HCT116 (cell line): ENCODE results near the gene RAP1GAP2. TPM values are rescaled to one million over a fixed set of nuclear protein-coding genes. Genes with fewer than 3 reads are reported as not detected.

Experiments
- ATAC-seq: fragments of 200-7000 bp; cut with Tn5 transposase; 2 replicates; pipeline ENCODE4 v1.9.1; 2020; ENCODE audit warnings: mild to moderate bottlenecking, moderate library complexity
- BruUV-seq: library from RNA; stranded (reverse); fragments of 400-500 nt; replicated peaks from 2 replicates; lab custom pipeline; 2021; lab: Mats Ljungman, UMichigan
- CTCF ChIA-PET: fragments of 300-600 bp; sonication (Branson Sonifier 250); formaldehyde crosslinking; loops from one replicate; lab custom pipeline; 2021; ENCODE audit warnings: antibody characterized with exemption; lab: Charles Lee
- POLR2A ChIA-PET: fragments of 300-600, 350-600 bp; sonication (Branson Sonifier 250); formaldehyde crosslinking; loops from one replicate; lab custom pipeline; 2021; ENCODE audit warnings: antibody characterized with exemption; lab: Charles Lee
- RAD21 ChIA-PET, 2 experiments: fragments of 300-600 bp; sonication (Branson Sonifier 250); formaldehyde crosslinking; loops; one replicate each; lab custom pipeline; 2023; ENCODE audit warnings: low total read pairs in 2 of 2; ENCODE audit not compliant: uncharacterized antibody in 2 of 2, unreplicated experiment in 2 of 2, low non-redundant PET in 1 of 2; lab: Charles Lee
- DNase-seq: peaks from one replicate; pipeline ENCODE4 v3.0.0-alpha.2; 2010; ENCODE audit warnings: low read depth, low spot score
- H2AFZ ChIP-seq: fragments of 200-600 bp; shearing (Covaris generic), sonication (generic); 2 replicates; pipeline ENCODE4 v1.6.1; 2017; ENCODE audit warnings: low read depth, mixed run types, mixed read lengths, antibody characterized with exemption, low read length; ENCODE audit not compliant: poor library complexity, severe bottlenecking
- H3K27ac ChIP-seq: 2 replicates; pipeline ENCODE4 v1.5.1; 2012; ENCODE audit warnings: low read depth, low read length
- H3K27me3 ChIP-seq: fragments of 200-600 bp; sonication (generic); 2 replicates; pipeline ENCODE4 v1.6.1; 2016; ENCODE audit warnings: mixed run types, low read length, mixed read lengths; ENCODE audit not compliant: insufficient read depth
- H3K36me3 ChIP-seq, 2 experiments: fragments of 200-500 bp in 1 of 2; fragments of 200-600 bp in 1 of 2; sonication (Bioruptor generic) in 1 of 2; sonication (generic) in 1 of 2; 2 replicates each; pipeline versions ENCODE4 v1.5.1 to v1.6.1; 2014 to 2016; ENCODE audit warnings: low read length in 2 of 2, inconsistent platforms in 1 of 2, mixed read lengths in 1 of 2, mixed run types in 1 of 2; ENCODE audit not compliant: insufficient read depth in 2 of 2, control insufficient read depth in 1 of 2
- H3K4me1 ChIP-seq, 2 experiments: fragments of 200-600 bp in 1 of 2; sonication (generic) in 1 of 2; 2 replicates each; pipeline versions ENCODE4 v1.5.1 to v1.6.1; 2012 to 2017; ENCODE audit warnings: low read length in 2 of 2, inconsistent platforms in 1 of 2, mild to moderate bottlenecking in 1 of 2, mixed read lengths in 1 of 2, mixed run types in 1 of 2, moderate library complexity in 1 of 2; ENCODE audit not compliant: insufficient read depth in 2 of 2, control insufficient read depth in 1 of 2
- H3K4me2 ChIP-seq: fragments of 200-600 bp; sonication (generic); 2 replicates; pipeline ENCODE4 v1.6.1; 2017; ENCODE audit warnings: mixed run types, low read length, mixed read lengths
- H3K4me3 ChIP-seq, 2 experiments: fragments of 200-600 bp in 1 of 2; sonication (generic) in 1 of 2; replicated peaks in 1 of 2; 2 replicates each; pipeline ENCODE4 v1.5.1; 2011 to 2016; ENCODE audit warnings: low read length in 2 of 2, control low read depth in 1 of 2, low read depth in 1 of 2, mild to moderate bottlenecking in 1 of 2, mixed read lengths in 1 of 2, mixed run types in 1 of 2
- H3K79me2 ChIP-seq: fragments of 200-600 bp; sonication (generic); 2 replicates; pipeline ENCODE4 v1.6.1; 2017; ENCODE audit warnings: mild to moderate bottlenecking, mixed run types, low read length, moderate library complexity, mixed read lengths; ENCODE audit not compliant: insufficient read depth
- H3K9ac ChIP-seq: fragments of 200-600 bp; sonication (generic); 2 replicates; pipeline ENCODE4 v1.6.1; 2016; ENCODE audit warnings: low read length, mixed read lengths
- H3K9me2 ChIP-seq: fragments of 200-600 bp; sonication (generic), shearing (Covaris generic); 2 replicates; pipeline ENCODE4 v1.6.1; 2017; ENCODE audit warnings: mixed run types, mild to moderate bottlenecking, moderate library complexity; ENCODE audit not compliant: insufficient read depth
- H3K9me3 ChIP-seq, 2 experiments: fragments of 200-500 bp in 1 of 2; fragments of 200-600 bp in 1 of 2; sonication (Bioruptor generic) in 1 of 2; sonication (generic) in 1 of 2; 2 replicates each; pipeline ENCODE4 v1.6.1; 2014 to 2017; ENCODE audit warnings: low read length in 2 of 2, mixed read lengths in 2 of 2, inconsistent platforms in 1 of 2, low read depth in 1 of 2, mild to moderate bottlenecking in 1 of 2, mixed run types in 1 of 2, moderate library complexity in 1 of 2; ENCODE audit not compliant: control insufficient read depth in 1 of 2, insufficient read depth in 1 of 2
- H4K20me1 ChIP-seq: fragments of 200-600 bp; sonication (generic), shearing (Covaris generic); 2 replicates; pipeline ENCODE4 v1.6.1; 2017; ENCODE audit warnings: mixed run types, mild to moderate bottlenecking, moderate library complexity; ENCODE audit not compliant: insufficient read depth
- ATF3 ChIP-seq: IDR thresholded peaks from 2 replicates; pipeline ENCODE4 v1.6.1; 2012
- CBX3 ChIP-seq: IDR thresholded peaks from 2 replicates; pipeline ENCODE4 v1.6.1; 2012; ENCODE audit warnings: low read depth
- CEBPB ChIP-seq: IDR thresholded peaks from 2 replicates; pipeline ENCODE4 v1.6.1; 2012; ENCODE audit warnings: low read depth
- CTCF ChIP-seq, 3 experiments: fragments of 200-600 bp in 1 of 3; sonication (generic) in 1 of 3; IDR thresholded peaks in 2 of 3; conservative IDR thresholded peaks in 1 of 3; 2 replicates each; pipeline ENCODE4 v1.5.1; 2012 to 2017; ENCODE audit warnings: low read depth in 2 of 3, low read length in 2 of 3, antibody characterized with exemption in 1 of 3, borderline replicate concordance in 1 of 3, control low read depth in 1 of 3, mild to moderate bottlenecking in 1 of 3, mixed read lengths in 1 of 3, mixed run types in 1 of 3, moderate library complexity in 1 of 3; ENCODE audit not compliant: insufficient read depth in 1 of 3
- EGR1 ChIP-seq: IDR thresholded peaks from 2 replicates; pipeline ENCODE4 v1.6.1; 2012; ENCODE audit warnings: low read depth
- ELF1 ChIP-seq: IDR thresholded peaks from 2 replicates; pipeline ENCODE4 v1.6.1; 2012; ENCODE audit warnings: low read depth, borderline replicate concordance
- EZH2 ChIP-seq: fragments of 200-600 bp; sonication (generic); IDR thresholded peaks from 2 replicates; pipeline ENCODE4 v1.6.1; 2017; ENCODE audit warnings: antibody characterized with exemption, mixed run types
- EZH2phosphoT487 ChIP-seq: fragments of 200-600 bp; IDR thresholded peaks from 2 replicates; pipeline ENCODE4 v1.6.1; 2018; ENCODE audit warnings: antibody characterized with exemption, borderline replicate concordance
- FOSL1 ChIP-seq: IDR thresholded peaks from 2 replicates; pipeline ENCODE4 v1.6.1; 2012; ENCODE audit warnings: low read depth
- MAX ChIP-seq: IDR thresholded peaks from 2 replicates; pipeline ENCODE4 v1.6.1; 2012
- POLR2A ChIP-seq: IDR thresholded peaks from 2 replicates; pipeline ENCODE4 v1.7.0; 2011; ENCODE audit warnings: borderline replicate concordance; ENCODE audit not compliant: insufficient read depth, insufficient read length; ENCODE audit errors: extremely low read depth
- POLR2AphosphoS5 ChIP-seq: IDR thresholded peaks from 2 replicates; pipeline ENCODE4 v1.6.1; 2011; ENCODE audit warnings: mild to moderate bottlenecking, low read depth, low read length, moderate library complexity
- RAD21 ChIP-seq: IDR thresholded peaks from 2 replicates; pipeline ENCODE4 v1.6.1; 2012; ENCODE audit warnings: low read depth, mild to moderate bottlenecking
- REST ChIP-seq: IDR thresholded peaks from 2 replicates; pipeline ENCODE4 v1.6.1; 2012; ENCODE audit warnings: low read depth
- SP1 ChIP-seq: IDR thresholded peaks from 2 replicates; pipeline ENCODE4 v1.6.1; 2012; ENCODE audit warnings: low read depth
- SRF ChIP-seq: IDR thresholded peaks from 2 replicates; pipeline ENCODE4 v1.6.1; 2012; ENCODE audit warnings: low read depth
- TCF7L2 ChIP-seq: IDR thresholded peaks from 2 replicates; pipeline ENCODE4 v1.7.0; 2011; ENCODE audit warnings: borderline replicate concordance, inconsistent platforms; ENCODE audit not compliant: insufficient read depth, insufficient read length; ENCODE audit errors: extremely low read depth
- YY1 ChIP-seq: IDR thresholded peaks from 2 replicates; pipeline ENCODE4 v1.6.1; 2011; ENCODE audit warnings: low read length, low read depth, moderate library complexity, mild to moderate bottlenecking; ENCODE audit not compliant: insufficient replicate concordance; ENCODE audit errors: extremely low read depth
- ZFX ChIP-seq: fragments of 450-650 bp; IDR thresholded peaks from 2 replicates; pipeline ENCODE4 v1.6.1; 2017
- intact Hi-C: fragments of 100-400 bp; cut with micrococcal nuclease; formaldehyde crosslinking; loops from 2 replicates; pipeline ENCODE4 v1.10.0; 2022
- total RNA-seq: library from RNA; stranded (reverse); gene quantifications from one replicate; pipeline ENCODE4 v1.2.1, GENCODE V29; 2021; ENCODE audit not compliant: unreplicated experiment

RAP1GAP2 gene
- total RNA-seq, 1 experiment from 2014 or later = 54.6 TPM

- Histone ChIP-seq H3K27ac (no peak overlapping the region), H3K4me1 (peaks cover 6 to 22% of the 10 kb centered on the region in 2 experiments), H3K4me3 (no peak overlapping the region), H2AFZ (no peak overlapping the region), H3K4me2 (peak overlapping the region; percentile 68), H4K20me1 (no peaks in the 10 kb centered on the region), H3K9me2 (no peaks in the 10 kb centered on the region), H3K9ac (peak overlapping the region; percentile 27), H3K79me2 (no peaks in the 10 kb centered on the region), H3K9me3 (no peaks in the 10 kb centered on the region), H3K36me3 (no peaks in the 10 kb centered on the region), H3K27me3 (no peaks in the 10 kb centered on the region)
- POLR2A ChIA-PET = no interaction called here
- CTCF ChIA-PET = no interaction called here
- DNase-seq = no peak
- no TSS peak for BruUV-seq
- intact Hi-C loops = no loop called here
- no peak for TF ChIP-seq REST
- TF ChIP-seq ELF1 = no peak
- TF ChIP-seq EZH2phosphoT487 = no peak
- no peak for TF ChIP-seq EGR1
- TF ChIP-seq CBX3 = no peak
- no peak for TF ChIP-seq POLR2AphosphoS5
- TF ChIP-seq FOSL1 = no peak
- TF ChIP-seq RAD21 = no peak
- no peak for TF ChIP-seq ZFX
- no peak for TF ChIP-seq CTCF (IDR thresholded peaks at IDR 0.05 in 2 of 3, conservative IDR thresholded peaks at IDR 0.05 in 1 of 3; ENCODE audit: borderline replicate concordance in 1 of 3, insufficient read depth in 1 of 3, low read depth in 2 of 3, low read length in 2 of 3)
- no peak for TF ChIP-seq SRF
- TF ChIP-seq POLR2A = no peak
- no peak for TF ChIP-seq ATF3
- TF ChIP-seq MAX = no peak
- no peak for TF ChIP-seq SP1
- TF ChIP-seq EZH2 = no peak
- no peak for TF ChIP-seq CEBPB
- no peak for TF ChIP-seq YY1
- no peak for TF ChIP-seq TCF7L2
- RAD21 ChIA-PET = no interaction called here
- 0 out of 2 replicates have a peak, but pooled peaks have one; percentile 39 for ATAC-seq
Measured at GRCh38 chr17:2948721-2949468, 152.7 kb downstream of the RAP1GAP2 start.
